Panc1 (cell line): Measurements from ENCODE around the gene CFAP410. TPM values are rescaled to one million over a fixed set of nuclear protein-coding genes. Genes with fewer than 3 reads are reported as not detected.

Source experiments
- ATAC-seq: fragments of 200-7000 bp; cut with Tn5 transposase; 2 replicates; pipeline ENCODE4 v1.9.1; 2020; ENCODE audit warnings: mild to moderate bottlenecking, moderate library complexity
- BruUV-seq: library from RNA; stranded (reverse); fragments of 400-500 nt; replicated peaks from 2 replicates; lab custom pipeline; 2021; lab: Mats Ljungman, UMichigan
- CTCF ChIA-PET: fragments of 300-600 bp; sonication (Branson Sonifier 250); formaldehyde crosslinking; loops from one replicate; lab custom pipeline; 2022; ENCODE audit warnings: antibody characterized with exemption; lab: Charles Lee
- POLR2A ChIA-PET: fragments of 300-600 bp; sonication (Branson Sonifier 250); formaldehyde crosslinking; loops from one replicate; lab custom pipeline; 2022; ENCODE audit warnings: antibody characterized with exemption; lab: Charles Lee
- DNase-seq: peaks from one replicate; pipeline ENCODE4 v3.0.0-alpha.2; 2010; ENCODE audit warnings: low read depth, low spot score
- H3K27ac ChIP-seq: 2 replicates; pipeline ENCODE4 v1.5.1; 2011; ENCODE audit warnings: mild to moderate bottlenecking, low read length, inconsistent platforms
- H3K27me3 ChIP-seq: fragments of 200-500 bp; sonication (Bioruptor generic); 2 replicates; pipeline ENCODE4 v1.6.0; 2014; ENCODE audit warnings: low read length, inconsistent platforms; ENCODE audit not compliant: control insufficient read depth, insufficient read depth
- H3K36me3 ChIP-seq: fragments of 200-500 bp; sonication (Bioruptor generic); 2 replicates; pipeline ENCODE4 v1.5.1; 2014; ENCODE audit warnings: inconsistent platforms, mild to moderate bottlenecking, low read length, moderate library complexity; ENCODE audit not compliant: control insufficient read depth, insufficient read depth
- H3K4me1 ChIP-seq: 2 replicates; pipeline ENCODE4 v1.5.1; 2011; ENCODE audit warnings: inconsistent platforms, mild to moderate bottlenecking, low read length, moderate library complexity; ENCODE audit not compliant: control insufficient read depth, insufficient read depth
- H3K4me3 ChIP-seq, 2 experiments: 2 replicates each; pipeline ENCODE4 v1.5.1; 2011 to 2012; ENCODE audit warnings: low read depth in 2 of 2, low read length in 2 of 2, mild to moderate bottlenecking in 2 of 2, inconsistent platforms in 1 of 2, moderate library complexity in 1 of 2
- H3K9me3 ChIP-seq: fragments of 200-500 bp; sonication (Bioruptor generic); 2 replicates; pipeline ENCODE4 v1.5.1; 2014; ENCODE audit warnings: low read depth, mild to moderate bottlenecking, inconsistent platforms, low read length, moderate library complexity; ENCODE audit not compliant: control insufficient read depth, insufficient read depth
- CTCF ChIP-seq: fragments of 450-650 bp; IDR thresholded peaks from 2 replicates; pipeline ENCODE4 v1.5.1; 2017; ENCODE audit warnings: mild to moderate bottlenecking
- POLR2AphosphoS5 ChIP-seq: IDR thresholded peaks from 2 replicates; pipeline ENCODE4 v1.6.1; 2012; ENCODE audit warnings: mild to moderate bottlenecking, low read depth, low read length, moderate library complexity
- REST ChIP-seq, 2 experiments: IDR thresholded peaks; 2 replicates each; pipeline ENCODE4 v1.6.1; 2011 to 2012; ENCODE audit warnings: low read depth in 2 of 2, control low read depth in 1 of 2, low read length in 1 of 2, mild to moderate bottlenecking in 1 of 2, moderate library complexity in 1 of 2; ENCODE audit not compliant: insufficient read depth in 1 of 2
- SIN3A ChIP-seq: IDR thresholded peaks from 2 replicates; pipeline ENCODE4 v1.6.1; 2012; ENCODE audit warnings: low read depth, mild to moderate bottlenecking, low read length, moderate library complexity, borderline replicate concordance; ENCODE audit not compliant: insufficient read depth
- TCF7L2 ChIP-seq: IDR thresholded peaks from 2 replicates; pipeline ENCODE4 v1.6.1; 2011; ENCODE audit warnings: mild to moderate bottlenecking, low read depth, low read length, inconsistent platforms
- in situ Hi-C: cut with HindIII; loops from 2 replicates; pipeline ENCODE4 v1.10.0; 2016; ENCODE audit warnings: low sequenced_read_pairs, low pct_unique_long_range_greater_than_20kb
- intact Hi-C: fragments of 100-400 bp; cut with micrococcal nuclease; formaldehyde crosslinking; loops from one replicate; pipeline ENCODE4 v1.10.0; 2022; ENCODE audit not compliant: unreplicated experiment
- total RNA-seq: library from RNA; stranded (reverse); gene quantifications from one replicate; pipeline ENCODE4 v1.2.1, GENCODE V29; 2021; ENCODE audit not compliant: unreplicated experiment

Gene CFAP410
- total RNA-seq, 1 experiment from 2014 or later = 11.8 TPM

GRCh38 chr21:44312716-44313115 is 26.5 kb downstream of the CFAP410 start:
- ATAC-seq = no peak
- no peak for TF ChIP-seq REST (IDR thresholded peaks at IDR 0.05; ENCODE audit: insufficient read depth in 1 of 2, low read depth in 2 of 2, low read length in 1 of 2)
- no peak for TF ChIP-seq POLR2AphosphoS5
- TF ChIP-seq TCF7L2 = no peak
- TF ChIP-seq SIN3A = no peak
- TF ChIP-seq CTCF = no peak
- Histone ChIP-seq H3K36me3 (no peaks in the 10 kb centered on the region), H3K27me3 (no peaks in the 10 kb centered on the region), H3K27ac (no peak overlapping the region), H3K4me1 (no peaks in the 10 kb centered on the region), H3K9me3 (no peaks in the 10 kb centered on the region), H3K4me3 (no peak overlapping the region)
- no TSS peak for BruUV-seq
- in situ Hi-C loops (no loop called here), intact Hi-C loops (no loop called here)
- ChIA-PET POLR2A (no interaction called here), CTCF (no interaction called here)
- no peak for DNase-seq

- Histone ChIP-seq H3K27ac (no peak overlapping the region), H3K4me1 (no peaks in the 10 kb centered on the region), H3K36me3 (no peaks in the 10 kb centered on the region), H3K27me3 (no peaks in the 10 kb centered on the region), H3K4me3 (no peak overlapping the region), H3K9me3 (no peaks in the 10 kb centered on the region)
- in situ Hi-C loops (no loop called here), intact Hi-C loops (no loop called here)
- BruUV-seq = no TSS peak
- no peak for DNase-seq
- ChIA-PET CTCF (no interaction called here), POLR2A (no interaction called here)
- no peak for ATAC-seq
- no peak for TF ChIP-seq POLR2AphosphoS5
Measured at GRCh38 chr21:44312089-44312488, 27.1 kb downstream of the CFAP410 start.

GRCh38 chr21:44310628-44311507 is 28.3 kb downstream of the CFAP410 start:
- CTCF ChIA-PET = no interaction called here
- Histone ChIP-seq H3K27ac (no peak overlapping the region), H3K36me3 (no peaks in the 10 kb centered on the region), H3K4me1 (no peaks in the 10 kb centered on the region), H3K27me3 (no peaks in the 10 kb centered on the region), H3K4me3 (no peak overlapping the region), H3K9me3 (no peaks in the 10 kb centered on the region)
- BruUV-seq = no TSS peak
- intact Hi-C loops = no loop called here
- POLR2A ChIA-PET = no interaction called here
- TF ChIP-seq TCF7L2 (no peak), CTCF (no peak), POLR2AphosphoS5 (no peak), REST (IDR thresholded peaks at IDR 0.05; ENCODE audit: insufficient read depth in 1 of 2, low read depth in 2 of 2, low read length in 1 of 2) (no peak), SIN3A (no peak)
- in situ Hi-C loops = no loop called here
- ATAC-seq (no peak), DNase-seq (no peak)
